GM23338 (cell line): ENCODE results near the gene BCAR3.

Source experiments
- EZH2 ChIP-seq: fragments of 200-600 bp; sonication (generic); IDR thresholded peaks from one replicate; pipeline ENCODE4 v1.8.0; 2017; ENCODE audit warnings: antibody characterized with exemption, mild to moderate bottlenecking, low read depth; ENCODE audit not compliant: unreplicated experiment
- POLR2AphosphoS5 ChIP-seq: IDR thresholded peaks from 2 replicates; pipeline ENCODE4 v1.6.1; 2016; ENCODE audit warnings: antibody characterized with exemption, low read depth
- REST ChIP-seq: IDR thresholded peaks from one replicate; pipeline ENCODE4 v1.6.1; 2018; ENCODE audit warnings: antibody characterized with exemption; ENCODE audit not compliant: unreplicated experiment
- TF ChIP-seq, protein P1 (sequence below), 2 experiments: fragments of 200-600 bp in 1 of 2; sonication (generic) in 1 of 2; conservative IDR thresholded peaks; 2 replicates each; pipeline versions ENCODE4 v1.5.1 to v1.6.1; 2016 to 2017; ENCODE audit warnings: antibody characterized with exemption in 2 of 2, low read depth in 2 of 2, mild to moderate bottlenecking in 2 of 2, moderate library complexity in 1 of 2

DNA sequence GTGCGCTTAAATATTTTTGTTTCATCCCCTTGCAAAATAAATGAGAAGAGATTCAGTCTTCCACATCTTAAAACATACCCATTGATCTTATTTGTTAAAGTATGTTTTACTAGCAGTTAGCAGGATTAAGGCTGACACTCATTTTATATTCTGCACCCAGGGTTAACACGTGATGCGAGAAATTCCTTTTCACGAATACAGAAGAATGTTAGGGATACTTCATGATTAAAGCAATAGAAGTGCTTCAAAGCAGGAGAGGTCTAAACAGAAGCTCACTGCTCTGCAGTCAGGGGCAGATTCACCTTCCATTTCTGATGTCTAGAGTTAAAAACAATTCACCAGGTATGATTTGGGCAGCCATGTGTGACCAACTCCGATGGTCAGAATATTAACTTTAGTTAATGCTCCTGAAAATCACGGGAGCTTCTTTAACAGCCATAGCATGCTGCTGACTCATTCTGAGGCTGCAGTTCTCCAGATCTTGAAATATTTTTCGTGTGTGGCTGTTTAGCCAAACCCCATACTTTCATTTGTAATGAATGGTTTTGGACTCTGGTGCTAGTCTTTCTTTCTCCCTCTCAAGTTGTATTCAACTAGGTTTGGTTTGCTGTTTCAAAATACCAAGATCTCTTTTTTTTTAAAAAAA lies 19.7 kb downstream of the BCAR3 start:
- TF ChIP-seq, protein P1, sequence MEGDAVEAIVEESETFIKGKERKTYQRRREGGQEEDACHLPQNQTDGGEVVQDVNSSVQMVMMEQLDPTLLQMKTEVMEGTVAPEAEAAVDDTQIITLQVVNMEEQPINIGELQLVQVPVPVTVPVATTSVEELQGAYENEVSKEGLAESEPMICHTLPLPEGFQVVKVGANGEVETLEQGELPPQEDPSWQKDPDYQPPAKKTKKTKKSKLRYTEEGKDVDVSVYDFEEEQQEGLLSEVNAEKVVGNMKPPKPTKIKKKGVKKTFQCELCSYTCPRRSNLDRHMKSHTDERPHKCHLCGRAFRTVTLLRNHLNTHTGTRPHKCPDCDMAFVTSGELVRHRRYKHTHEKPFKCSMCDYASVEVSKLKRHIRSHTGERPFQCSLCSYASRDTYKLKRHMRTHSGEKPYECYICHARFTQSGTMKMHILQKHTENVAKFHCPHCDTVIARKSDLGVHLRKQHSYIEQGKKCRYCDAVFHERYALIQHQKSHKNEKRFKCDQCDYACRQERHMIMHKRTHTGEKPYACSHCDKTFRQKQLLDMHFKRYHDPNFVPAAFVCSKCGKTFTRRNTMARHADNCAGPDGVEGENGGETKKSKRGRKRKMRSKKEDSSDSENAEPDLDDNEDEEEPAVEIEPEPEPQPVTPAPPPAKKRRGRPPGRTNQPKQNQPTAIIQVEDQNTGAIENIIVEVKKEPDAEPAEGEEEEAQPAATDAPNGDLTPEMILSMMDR (conservative IDR thresholded peaks at IDR 0.05; ENCODE audit: low read depth in 2 of 2): no peak
- TF ChIP-seq POLR2AphosphoS5: no peak
- no peak for TF ChIP-seq REST
- no peak for TF ChIP-seq EZH2
